HG03025 (cell line): Measurements from ENCODE around the gene STPG4.

Experiments used
- ATAC-seq: cut with Tn5 transposase; IDR thresholded peaks from one replicate; pipeline ENCODE4 v1.9.1; 2021; ENCODE audit warnings: mild to moderate bottlenecking, moderate library complexity; ENCODE audit not compliant: unreplicated experiment, low FRiP score

STPG4 gene

GRCh38 chr2:47093626-47094025 is 61.5 kb downstream of the STPG4 start:
- ATAC-seq, result no peak

GRCh38 chr2:47092465-47092864 is 62.6 kb downstream of the STPG4 start:
- ATAC-seq, result no peak

DNA sequence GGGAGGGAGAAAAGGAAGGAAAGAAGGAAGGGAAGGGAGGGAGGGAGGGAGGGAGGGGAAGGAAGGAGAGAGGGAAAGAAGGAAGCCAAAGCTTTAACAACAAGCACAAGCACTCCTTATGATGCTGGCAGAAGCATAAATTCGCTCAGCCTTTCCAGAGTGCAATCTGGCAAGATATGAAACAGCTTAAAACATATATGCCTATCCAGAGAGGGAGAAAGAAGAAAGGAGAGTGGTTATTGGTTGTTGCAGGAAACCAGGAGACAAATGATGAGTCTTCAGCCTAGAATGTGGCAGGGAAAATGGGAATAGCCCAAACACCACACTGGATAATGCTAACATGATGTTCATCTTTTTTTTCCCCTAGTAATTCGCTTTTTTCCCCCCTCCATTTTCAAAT is 64.0 kb downstream of the STPG4 start:
- no peak for ATAC-seq

GRCh38 chr2:47089083-47089464 is 66.0 kb downstream of the STPG4 start:
- ATAC-seq, result no peak

DNA sequence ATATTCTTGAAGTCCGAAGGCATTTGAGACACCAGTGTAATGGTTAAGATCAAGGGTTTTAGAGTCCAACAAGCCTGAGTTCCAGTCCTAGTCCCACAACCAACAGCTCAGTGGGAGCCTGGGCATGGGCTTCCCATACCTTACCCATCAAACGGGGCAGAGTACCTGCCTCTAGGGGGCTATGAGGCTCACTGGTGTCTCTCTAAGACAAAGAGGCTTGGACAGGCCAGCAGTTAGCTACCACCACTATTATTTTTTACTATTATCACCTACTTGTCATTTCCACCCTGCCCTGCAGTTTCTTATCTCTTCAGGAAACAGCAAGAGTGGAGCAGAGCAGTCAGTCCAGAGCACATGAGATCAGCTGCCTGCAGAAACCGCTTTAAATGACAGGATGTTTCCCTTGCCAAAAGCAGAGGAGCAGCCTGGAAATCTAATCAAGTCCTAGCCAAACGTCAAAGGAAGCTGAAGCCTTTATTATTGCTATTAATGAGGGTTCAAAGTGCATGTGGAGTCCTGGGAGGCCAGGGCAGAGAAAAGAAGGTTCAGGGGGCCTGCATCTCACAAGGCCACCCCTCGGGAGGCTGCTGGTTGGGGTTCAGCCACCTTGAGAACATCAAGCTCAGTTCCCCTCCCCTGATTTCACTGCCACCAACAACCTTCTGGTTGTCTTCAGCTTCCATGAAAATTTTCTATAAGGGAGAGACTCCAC is 66.6 kb downstream of the STPG4 start:
- no peak for ATAC-seq

DNA sequence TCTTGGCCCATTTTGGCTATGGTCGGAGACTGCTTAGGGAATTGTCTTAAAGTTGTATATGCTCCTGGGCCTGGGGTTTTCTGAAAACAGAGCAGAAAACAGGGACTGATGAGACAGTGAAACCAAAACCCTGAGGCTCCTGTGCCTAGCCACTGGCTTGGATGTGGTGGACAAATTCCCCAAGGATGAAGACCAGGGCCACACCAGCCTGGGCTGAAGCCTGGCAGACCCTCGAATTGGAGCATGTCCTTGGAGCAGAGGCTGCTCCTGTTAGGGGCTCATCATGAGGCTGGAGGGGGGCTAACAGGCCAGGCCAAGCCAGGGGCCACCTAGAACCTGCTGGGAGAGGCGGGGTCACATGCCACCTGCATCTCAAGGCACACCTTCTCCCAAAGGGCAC is 68.1 kb downstream of the STPG4 start:
- ATAC-seq, result no peak

- ATAC-seq, result no peak
Measured at GRCh38 chr2:47086571-47086970, 68.5 kb downstream of the STPG4 start.

- ATAC-seq, result no peak
Measured at GRCh38 chr2:47086054-47086471, 69.0 kb downstream of the STPG4 start.

GRCh38 chr2:47083886-47084687 is 71.0 kb downstream of the STPG4 start:
- no peak for ATAC-seq

DNA sequence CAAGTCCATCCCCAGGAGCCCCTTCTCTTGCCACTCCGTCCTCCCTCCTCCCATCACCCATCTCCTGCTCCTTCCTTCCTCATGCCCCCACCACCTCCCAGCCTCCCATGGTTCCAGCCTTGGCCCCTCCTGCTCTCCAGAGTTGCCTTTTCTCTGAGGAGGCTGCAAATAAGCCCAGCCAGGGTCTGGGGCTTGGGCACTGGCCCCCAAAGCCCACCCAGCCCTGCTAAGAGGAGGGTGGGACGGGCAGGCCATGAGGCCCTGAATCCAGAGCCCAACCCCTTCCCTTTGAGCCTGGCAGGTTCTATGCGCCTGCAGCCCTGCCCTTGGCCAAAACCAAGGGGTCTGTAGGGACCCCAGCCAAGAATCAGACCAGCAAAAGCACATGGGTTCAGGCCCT is 71.6 kb downstream of the STPG4 start:
- no peak for ATAC-seq

DNA sequence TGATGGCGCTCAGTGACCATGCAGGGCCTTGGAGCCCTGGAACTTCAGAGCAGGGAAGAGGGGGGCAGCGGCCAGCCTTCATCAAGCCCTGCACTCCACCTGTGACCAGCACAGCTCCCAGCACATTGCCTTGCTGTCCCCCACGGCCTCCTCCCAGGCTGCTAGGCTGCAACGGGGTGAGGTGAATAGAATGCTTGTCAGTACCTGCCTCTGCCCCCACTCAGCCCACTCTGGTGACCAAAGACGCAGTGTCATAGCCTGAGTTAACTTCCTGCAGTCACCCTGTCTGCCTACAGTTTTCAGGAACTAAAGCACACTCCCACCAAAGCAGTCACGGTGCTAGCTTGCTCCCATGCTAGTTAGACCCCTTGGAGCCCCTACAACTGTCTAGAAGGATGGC is 72.1 kb downstream of the STPG4 start:
- no peak for ATAC-seq

DNA sequence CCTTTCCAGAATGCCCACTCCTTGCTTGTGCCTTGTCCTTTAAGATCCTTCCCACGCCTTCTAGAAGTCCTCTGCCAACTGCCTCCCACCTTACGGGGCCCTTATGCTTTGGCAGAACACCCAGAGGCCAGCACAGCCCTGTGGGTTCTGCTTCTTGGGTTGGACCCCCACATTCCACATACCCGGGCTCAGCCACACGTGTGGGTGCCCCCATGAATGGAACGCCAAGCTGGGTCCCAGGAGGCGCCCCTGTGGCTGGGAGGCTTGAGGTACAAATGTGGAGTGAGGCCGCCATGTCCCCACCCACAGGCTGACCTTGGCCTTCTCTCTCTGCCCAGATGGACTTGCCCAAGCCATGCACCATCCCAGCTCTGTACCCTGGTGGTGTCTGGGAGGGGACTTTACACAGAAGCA is 74.2 kb downstream of the STPG4 start:
- no peak for ATAC-seq

DNA sequence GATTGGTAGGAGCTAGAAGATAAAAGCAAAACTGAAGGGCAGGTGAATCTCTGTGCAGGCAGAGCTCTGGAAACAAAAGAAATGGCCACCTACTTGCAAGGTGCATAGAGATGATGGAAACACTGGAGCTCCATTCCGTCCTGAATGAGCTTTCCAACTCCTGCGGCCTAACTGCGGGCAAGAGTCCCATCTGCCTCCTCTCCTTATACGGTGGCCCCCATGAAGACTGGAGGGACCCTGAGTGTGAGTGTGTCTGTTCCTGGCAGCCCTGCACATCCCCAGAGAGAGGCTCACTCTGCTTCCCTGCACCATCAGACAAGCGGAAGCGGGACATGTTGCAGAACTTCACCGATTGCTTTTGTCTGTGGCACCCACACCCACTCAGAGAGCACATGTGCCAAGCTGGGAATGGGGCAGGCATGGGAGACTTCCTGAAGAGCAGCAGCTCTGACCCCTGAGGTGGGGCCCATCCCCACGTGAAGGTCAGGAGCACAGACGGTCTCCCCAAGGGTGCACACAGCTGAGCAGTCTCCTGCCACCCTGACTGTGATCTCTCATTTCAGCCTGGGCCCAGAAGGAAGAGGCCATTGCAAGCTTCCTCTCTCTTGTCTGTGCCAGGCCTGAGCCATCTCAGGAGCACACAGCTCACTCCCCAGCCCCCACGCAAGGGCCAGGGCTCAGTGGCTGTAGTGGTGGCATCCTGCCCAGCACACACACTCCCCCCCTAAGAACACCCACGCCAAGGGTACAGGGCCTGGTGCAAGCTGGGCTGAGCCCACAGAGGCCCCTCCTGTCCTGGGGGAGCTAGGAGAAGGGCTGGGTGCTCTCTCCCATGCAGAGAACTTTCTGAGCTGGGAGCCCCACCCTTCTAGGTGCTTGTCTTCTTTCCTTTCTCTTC is 75.3 kb downstream of the STPG4 start:
- no peak for ATAC-seq

DNA sequence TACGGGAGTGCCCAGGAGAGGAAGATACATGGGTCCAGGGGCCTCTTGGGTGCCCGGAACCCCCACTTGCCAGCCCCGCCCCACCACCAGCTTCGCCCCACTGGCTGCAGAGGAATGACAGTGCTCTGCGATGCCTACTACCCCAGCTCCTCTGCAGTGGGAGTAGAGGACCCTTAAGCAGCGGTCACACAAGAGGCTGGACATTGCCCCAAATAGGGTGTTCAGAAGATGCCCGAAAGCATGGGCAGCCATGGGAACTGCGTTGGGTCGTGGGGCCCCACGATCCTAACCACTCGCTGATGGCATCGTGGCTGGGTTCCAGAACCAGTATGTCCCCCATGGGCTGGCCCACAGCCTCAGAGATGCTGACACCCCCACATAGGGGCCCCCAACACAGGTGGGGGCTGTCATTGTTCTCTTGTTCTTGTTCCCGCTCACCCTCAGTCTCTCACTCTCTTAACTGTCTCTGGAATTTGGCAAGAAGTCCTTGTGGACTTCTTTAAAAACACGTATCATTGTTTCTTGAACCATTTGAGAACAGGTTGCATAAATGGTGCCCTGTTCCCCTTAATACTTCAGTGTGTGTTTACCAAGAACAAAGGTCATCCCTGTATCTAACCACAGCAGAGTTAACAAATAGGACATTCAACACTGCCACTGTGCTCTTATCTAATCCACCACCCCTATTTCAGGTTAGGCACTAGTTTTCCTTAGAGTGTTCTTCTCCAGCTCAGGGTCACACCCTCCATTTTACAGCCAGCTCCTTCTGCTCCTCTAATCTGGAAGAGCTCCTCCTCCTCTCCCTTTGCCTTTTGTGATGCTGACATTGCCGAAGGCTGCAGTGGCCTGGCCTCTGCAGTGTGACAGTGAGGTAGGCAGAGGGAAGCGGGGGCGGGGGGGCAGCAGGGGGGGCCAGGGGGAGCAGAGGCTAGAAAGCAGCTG is 76.3 kb downstream of the STPG4 start:
- ATAC-seq, result no peak

DNA sequence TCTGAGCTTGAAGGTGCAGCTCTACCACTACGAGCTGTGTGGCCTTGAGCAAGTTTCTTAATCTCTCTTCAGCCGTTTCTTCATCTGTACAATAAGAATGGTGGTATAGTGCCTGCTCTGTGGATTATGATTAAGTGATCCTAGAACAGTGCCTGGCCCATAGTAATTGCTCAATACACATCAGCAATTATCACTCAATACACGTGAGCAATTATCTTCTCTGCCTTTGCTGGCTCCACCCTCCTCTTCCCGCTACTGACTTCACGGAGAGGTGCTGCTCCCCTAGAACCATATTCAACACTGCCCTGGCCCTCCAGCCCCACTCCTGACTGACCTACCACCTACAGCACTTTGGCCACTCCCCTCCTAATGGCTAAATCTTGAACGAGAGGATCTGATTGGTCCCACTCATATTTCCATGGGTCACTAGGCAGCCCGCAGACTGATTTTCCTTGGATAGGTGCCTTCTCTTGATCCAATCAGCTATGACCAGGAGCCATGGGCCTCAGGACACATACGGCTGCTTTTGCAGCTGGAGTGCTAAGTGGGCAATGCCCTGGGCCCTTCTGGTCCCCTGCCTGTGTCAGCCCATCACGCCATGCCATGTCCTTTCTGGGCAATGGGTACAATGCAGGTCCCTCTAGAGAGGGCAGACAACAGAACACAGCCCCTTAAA is 77.5 kb downstream of the STPG4 start:
- no peak for ATAC-seq

DNA sequence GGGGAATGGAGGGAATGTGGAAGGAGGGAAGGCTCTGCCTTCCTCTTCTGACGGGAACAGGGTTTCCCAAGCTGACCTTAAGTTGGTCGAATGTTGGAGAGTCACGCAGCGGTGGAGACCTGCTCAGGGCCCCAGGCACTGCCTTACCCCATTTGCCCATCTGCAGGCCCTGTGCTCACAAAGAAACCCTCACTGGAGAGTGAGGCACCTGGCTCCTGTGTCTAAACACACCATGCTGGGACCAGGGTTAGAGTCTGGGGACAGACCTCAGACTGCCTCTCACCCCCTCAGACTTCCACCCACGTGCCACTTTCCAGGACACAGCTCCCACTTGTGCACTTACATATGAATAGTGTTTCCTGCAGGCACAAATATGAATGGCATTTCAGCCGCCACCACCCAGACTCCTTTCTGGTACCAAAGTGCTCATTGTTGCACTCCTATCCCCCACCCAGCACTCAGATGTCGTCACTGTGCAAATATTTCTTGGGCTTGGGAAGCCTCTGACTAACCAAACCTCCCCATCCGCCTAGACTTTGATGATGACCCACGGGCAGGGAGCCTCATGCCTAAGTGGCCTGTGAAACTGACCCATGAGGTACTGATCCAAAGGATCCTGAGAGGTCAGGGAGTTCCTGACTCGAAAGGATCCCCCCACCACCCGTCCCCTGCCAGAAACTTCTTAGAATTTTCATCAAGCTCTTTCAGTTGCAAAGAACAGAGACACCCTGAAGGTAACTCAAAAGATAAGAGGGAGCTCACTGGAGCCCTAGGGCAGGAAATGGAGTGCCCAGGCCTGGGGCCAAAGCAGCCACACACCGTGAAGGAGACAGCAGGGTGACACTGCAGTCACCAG is 78.3 kb downstream of the STPG4 start:
- no peak for ATAC-seq

GRCh38 chr2:47076126-47076506 is 79.0 kb downstream of the STPG4 start:
- ATAC-seq, result no peak

GRCh38 chr2:47075361-47076125 is 79.6 kb downstream of the STPG4 start:
- no peak for ATAC-seq
